IPS-11a (cell line): ENCODE data around the gene TMEM79.

ENCODE experiments used
- H3K4me3 ChIP-seq: one replicate; pipeline ENCODE4 v1.5.1; 2013; ENCODE audit warnings: low read depth, low read length, control low read depth

Gene TMEM79, protein sequence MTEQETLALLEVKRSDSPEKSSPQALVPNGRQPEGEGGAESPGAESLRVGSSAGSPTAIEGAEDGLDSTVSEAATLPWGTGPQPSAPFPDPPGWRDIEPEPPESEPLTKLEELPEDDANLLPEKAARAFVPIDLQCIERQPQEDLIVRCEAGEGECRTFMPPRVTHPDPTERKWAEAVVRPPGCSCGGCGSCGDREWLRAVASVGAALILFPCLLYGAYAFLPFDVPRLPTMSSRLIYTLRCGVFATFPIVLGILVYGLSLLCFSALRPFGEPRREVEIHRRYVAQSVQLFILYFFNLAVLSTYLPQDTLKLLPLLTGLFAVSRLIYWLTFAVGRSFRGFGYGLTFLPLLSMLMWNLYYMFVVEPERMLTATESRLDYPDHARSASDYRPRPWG

DNA sequence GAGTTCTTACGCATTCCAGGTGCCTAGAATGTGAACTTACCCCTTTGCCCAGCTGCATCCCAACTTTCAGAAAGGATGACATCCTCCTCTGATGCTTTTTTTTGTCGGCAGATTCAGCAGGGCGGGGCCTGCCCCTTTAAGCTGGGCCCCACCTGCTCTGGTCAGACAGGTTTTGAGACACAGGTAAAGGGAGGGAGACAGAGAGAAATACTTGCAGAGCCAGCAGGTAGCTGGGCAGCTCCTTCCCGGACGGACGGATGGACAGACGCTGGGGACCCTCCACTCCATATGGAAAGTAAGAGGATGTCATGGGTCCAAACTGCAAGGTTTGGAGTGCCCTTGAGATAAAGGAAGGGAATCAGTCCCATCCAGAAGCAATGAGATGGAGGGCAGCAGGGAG lies at the start of gene TMEM79:
Gene TMEM79 (plus strand): TSS at position 214 of the 400 bp plus-strand sequence. CDS start 902 bp downstream, outside the sequence.
- peak within 1 kb of the TSS; percentile 88 for H3K4me3 ChIP-seq

DNA sequence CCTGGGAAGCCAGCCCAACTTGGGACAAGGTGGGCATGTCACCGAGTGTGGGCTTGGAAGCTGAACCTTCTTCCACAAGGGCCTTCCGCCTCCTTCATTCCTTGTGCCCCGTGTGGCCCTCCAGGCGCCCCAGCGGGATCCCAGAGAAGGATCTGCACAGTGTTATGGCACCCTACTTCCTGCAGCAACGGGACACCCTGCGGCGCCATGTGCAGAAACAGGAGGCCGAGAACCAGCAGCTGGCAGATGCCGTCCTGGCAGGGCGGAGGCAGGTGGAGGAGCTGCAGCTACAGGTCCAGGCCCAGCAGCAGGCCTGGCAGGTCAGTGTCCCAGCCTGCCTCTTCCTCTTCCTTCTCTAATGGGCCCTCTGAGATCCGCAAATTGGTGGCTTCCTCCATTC lies 48.0 kb upstream of the TMEM79 start:
- no peak overlapping the region for H3K4me3 ChIP-seq

DNA sequence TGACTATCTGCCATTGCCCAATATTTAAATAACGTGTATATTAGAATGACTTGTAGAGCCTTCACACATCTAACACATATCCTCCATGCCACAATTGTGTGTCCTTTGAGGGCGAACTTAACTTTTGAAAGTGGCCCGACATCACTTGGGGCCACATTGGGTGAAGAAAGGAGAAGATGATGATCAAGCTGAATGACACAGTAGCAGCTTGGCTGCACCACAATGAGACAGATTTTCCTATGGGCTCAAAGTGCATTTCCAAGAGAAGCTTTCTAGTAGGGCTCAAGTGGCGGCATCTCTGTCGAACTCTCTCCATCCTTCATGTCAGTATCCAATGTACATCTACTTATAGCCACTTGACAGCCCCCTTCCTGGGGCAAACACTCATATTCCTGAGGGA lies 45.9 kb upstream of the TMEM79 start:
- no peak overlapping the region for H3K4me3 ChIP-seq

DNA sequence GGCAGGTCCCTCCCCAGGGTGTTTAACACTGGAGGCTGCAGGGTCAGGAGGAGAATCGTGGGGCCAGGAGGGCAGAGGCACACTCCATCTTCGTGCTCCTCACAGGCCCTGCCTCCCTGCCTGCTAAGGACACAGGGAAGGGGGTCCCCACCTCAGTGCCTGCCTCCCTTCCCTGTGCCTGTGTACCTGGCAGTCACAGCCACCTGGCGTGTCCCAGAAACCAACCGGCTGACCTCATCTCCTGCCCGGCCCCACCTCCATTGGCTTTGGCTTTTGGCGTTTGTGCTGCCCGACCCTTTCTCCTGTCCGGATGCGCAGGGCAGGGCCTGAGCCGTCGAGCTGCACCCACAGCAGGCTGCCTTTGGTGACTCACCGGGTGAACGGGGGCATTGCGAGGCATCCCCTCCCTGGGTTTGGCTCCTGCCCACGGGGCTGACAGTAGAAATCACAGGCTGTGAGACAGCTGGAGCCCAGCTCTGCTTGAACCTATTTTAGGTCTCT lies 42.8 kb upstream of the TMEM79 start:
- H3K4me3 ChIP-seq = no peak overlapping the region

DNA sequence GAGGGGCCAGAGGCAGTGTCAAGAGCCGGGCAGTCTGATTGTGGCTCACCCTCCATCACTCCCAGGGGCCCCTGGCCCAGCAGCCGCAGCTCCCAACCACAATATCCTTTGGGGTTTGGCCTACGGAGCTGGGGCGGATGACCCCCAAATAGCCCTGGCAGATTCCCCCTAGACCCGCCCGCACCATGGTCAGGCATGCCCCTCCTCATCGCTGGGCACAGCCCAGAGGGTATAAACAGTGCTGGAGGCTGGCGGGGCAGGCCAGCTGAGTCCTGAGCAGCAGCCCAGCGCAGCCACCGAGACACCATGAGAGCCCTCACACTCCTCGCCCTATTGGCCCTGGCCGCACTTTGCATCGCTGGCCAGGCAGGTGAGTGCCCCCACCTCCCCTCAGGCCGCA lies 42.2 kb upstream of the TMEM79 start, which contains the start of gene BGLAP:
Gene BGLAP (plus strand): TSS at position 259 of the 400 bp plus-strand sequence. CDS start 48 bp downstream, at position 307.
- H3K4me3 ChIP-seq = no peak within 1 kb of the TSS

DNA sequence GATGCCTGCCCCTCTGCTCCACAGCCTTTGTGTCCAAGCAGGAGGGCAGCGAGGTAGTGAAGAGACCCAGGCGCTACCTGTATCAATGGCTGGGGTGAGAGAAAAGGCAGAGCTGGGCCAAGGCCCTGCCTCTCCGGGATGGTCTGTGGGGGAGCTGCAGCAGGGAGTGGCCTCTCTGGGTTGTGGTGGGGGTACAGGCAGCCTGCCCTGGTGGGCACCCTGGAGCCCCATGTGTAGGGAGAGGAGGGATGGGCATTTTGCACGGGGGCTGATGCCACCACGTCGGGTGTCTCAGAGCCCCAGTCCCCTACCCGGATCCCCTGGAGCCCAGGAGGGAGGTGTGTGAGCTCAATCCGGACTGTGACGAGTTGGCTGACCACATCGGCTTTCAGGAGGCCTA lies 41.4 kb upstream of the TMEM79 start:
- no peak overlapping the region for H3K4me3 ChIP-seq

DNA sequence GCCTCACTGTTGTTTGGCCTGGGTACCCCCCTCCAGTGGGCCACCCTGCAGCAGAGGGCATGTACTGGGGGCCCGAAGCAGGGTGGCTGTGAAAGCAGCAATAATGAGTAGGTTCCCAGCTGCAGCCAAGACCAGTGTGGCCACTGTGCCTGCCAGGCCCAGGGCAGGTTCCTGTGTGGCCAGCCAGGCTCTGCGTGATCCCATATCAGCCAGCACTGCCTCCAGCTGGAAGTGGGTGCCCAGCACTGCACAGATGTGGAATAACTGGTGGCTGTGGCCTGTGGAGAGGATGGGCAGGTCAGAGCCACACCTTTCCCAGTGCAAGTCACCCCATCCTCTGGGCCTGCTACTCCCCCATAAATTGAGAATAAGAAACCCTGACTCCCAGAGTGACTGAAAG lies 40.0 kb upstream of the TMEM79 start:
- H3K4me3 ChIP-seq = no peak overlapping the region

DNA sequence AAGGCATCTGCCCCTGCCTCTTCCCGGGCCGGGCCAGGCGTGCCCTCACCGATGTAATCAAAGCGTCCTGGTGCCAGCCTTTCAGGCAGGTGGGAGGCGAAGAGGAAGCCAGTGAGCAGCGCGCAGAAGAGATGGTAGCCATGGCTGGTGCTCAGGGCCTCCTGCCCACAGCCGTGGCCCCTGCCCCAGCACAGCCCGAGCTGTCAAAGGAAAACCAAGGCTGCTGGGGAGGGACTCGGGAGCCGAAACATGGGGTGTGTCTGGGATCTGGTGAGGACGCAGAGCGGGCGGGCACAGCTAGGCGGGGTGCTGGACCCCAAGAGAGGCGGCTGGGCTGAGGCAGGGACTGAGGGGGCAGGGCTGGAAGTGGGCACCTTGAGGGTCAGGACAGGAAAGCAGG lies 39.4 kb upstream of the TMEM79 start:
- H3K4me3 ChIP-seq = no peak overlapping the region

DNA sequence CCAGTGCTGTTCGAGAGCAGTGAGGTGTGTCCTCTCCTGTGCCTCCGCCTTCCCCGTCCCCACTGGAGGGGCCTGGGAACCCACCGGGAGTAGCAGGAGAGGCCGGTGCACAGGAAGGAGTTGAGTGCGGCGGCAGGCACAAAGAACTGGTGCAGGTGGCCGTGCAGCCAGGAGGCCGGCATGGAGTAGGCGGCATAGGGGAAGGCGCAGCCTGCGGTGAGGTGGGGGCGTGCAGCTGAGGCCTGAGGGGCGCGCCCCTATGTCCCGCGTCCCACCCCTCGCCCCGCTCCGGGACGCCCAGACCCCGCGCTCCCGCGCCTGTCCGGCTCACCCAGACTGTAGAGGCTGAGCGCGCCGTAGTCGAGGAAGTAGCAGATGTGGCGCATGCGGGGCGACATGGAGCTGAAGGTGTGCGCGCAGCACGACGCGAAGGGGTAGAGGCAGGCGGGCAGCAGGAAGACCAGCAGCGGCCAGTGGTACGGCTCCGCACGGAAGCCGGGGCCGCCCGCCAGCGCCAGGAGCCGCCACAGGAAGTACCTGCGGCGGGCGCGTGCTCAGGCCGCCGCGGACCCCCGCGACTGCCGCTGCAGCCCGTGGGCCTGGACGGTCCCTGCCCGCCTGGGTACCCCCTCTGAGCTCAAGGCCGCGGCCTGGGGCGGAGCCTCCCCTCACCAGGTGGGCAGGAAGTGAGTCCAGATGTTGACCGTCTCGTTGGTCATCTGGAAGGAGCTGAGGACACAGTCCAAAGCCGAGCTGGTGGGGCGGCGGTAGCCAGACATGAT lies 38.5 kb upstream of the TMEM79 start:
- no peak overlapping the region for H3K4me3 ChIP-seq

DNA sequence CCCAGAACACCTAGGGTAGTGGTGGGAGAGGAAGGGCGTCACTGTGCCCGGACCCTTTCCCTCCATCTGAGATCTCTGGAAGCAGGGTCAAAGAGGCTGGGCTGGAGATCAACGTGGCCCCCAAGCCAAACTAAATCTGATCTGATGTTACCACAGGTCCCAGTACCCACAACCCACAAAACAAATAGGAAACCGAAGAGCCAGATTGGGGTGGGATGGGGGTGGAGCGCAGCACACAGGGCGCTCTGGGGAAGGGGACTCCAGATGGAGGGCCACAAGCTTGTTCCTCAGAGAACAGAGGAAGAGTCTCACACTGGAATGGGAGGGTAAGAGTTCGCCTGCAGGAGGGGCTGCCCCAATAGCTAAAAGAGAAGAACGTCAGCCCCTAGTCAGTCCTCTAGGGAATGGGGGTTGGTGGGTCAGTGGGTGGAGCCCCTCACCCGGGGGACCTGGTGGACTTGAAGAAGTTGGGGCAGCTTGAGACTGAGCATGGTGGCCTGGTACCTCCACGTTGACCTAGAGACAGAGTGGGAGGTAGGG lies 37.8 kb upstream of the TMEM79 start:
- H3K4me3 ChIP-seq = no peak overlapping the region

DNA sequence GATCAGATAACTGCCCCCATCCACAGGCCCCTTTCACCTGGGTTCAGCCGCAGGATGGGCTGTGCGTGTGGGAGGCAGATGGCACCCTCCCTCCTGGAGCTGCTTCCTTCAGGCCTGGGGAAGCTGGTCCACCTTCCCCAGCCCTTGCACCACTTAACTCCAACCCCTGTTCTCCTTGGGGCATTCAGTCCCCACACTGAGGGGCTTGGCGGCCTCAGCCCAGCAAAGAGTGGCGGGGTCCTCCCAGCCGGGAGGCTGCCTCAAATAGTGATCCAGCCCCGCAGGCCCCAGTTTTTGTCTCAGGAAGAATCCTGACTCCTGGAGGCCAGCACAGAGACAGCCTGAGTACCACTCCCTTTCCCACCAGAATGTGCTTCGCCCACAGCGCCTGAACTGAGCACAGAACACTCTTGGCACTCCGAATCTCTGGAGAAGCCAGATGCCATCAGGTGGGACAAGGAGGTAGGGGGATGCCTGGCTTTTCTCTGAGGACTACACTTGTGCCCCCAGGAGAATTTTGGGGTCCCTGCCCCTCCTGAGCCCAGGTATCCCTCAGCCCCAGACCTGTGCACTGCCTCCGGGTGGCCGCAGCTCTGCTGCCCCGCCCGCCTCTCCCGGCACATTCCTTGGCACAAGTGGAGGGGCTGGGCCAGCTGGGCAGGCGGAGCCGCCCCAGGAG lies 37.2 kb upstream of the TMEM79 start:
- H3K4me3 ChIP-seq = no peak overlapping the region

DNA sequence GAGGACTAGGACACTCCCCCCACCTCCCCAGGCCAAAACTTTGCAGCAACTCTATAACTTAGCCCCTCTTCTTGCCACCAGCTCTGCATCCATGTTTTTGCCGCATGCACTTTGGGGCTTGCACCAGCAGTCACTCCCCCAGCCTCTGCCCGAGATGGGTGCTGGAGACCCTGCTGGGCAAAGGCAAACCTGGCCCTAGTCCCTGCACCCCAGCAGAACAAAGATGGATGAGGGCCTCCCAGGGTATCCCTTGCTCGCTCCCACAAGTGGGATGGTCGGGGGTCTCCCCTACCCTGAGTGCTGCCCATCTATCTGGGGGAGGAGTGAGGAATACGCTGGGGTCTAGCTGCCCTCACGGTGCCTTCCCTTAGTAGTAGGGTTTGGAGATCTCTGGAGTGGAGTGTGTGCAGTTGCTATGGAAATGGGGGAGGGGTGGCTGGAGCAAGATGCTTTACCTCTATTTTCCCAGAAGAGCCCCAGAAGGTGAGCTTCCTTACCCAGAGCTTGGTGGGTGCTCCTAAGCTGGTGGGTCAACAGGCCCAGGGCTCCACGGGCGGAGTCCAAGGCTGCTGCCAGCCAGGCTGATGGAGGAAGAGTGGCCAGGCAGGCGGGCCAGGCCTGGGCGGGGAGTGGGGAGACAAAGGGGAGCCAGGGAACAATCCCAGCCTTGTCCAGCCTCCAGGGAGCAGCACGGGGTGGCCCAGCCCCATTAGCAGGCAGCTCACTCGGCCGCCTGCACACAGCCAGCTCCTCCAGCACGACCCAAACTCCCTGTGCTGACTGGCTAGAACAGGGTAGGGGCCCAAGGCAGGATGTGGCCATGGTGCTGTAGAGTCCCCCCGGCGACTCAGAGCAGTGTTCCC lies 36.4 kb upstream of the TMEM79 start, which contains the start of gene PAQR6:
Gene PAQR6 (minus strand): TSS at position 597 of the 863 bp plus-strand sequence. CDS start 1,325 bp downstream, outside the sequence.
- no peak within 1 kb of the TSS for H3K4me3 ChIP-seq

DNA sequence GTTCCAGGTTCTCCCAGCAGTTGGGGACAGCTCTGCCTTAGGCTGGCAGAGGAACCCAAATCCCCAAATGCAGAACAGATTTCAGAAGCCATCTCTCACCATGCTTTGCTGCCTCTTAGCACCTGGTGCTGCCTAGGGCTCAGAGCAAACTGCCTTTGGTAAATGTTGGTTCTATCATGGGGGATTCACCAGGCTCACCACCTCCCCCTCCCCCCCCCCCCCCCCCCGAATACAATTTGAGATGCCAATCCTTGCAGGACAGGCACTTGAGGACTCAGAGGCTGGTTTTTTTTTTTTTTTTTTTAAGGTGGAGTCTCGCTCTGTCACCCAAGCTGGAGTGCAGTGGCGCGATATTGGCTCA lies 35.8 kb upstream of the TMEM79 start:
- H3K4me3 ChIP-seq = no peak overlapping the region

DNA sequence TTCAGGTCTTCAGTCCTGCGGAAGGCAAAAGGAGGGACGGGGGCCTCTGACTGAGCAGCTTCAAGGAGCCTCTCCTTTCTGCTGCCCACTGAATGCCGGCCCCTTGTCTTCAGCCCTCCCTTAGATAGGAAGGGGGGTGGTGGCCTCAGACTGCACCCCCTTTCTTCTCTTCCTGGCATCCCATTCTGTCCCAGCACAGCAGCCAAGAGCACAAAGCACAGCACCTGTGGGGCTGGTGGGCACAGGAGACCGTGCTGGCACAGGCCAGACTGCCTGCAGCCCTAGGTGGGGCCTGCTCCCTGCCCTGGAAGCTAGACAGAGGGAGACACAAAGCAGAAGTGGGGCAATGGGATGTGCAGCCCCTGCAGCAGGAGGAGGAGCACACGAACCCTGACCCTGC lies 34.5 kb upstream of the TMEM79 start:
- H3K4me3 ChIP-seq = no peak overlapping the region

DNA sequence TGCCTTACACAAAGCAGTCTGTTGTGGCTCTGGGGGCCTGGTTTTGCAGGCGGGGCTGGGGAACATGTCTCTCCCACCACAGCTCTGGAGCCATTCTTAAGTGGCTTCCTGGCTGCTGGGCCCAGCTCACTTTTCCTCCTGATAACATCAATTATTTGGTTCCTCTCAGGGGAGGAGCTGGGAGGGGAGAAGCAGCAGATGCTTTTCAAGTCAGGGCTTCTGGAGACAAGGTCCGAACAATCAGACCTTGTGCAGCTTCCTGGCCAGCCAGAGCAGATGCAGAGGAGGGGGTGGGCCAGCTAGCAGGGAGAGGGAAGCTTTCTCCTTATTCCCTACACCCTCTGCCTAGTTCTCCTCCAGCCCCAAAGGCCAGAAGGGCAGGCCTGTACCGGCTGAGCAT lies 32.6 kb upstream of the TMEM79 start:
- no peak overlapping the region for H3K4me3 ChIP-seq

DNA sequence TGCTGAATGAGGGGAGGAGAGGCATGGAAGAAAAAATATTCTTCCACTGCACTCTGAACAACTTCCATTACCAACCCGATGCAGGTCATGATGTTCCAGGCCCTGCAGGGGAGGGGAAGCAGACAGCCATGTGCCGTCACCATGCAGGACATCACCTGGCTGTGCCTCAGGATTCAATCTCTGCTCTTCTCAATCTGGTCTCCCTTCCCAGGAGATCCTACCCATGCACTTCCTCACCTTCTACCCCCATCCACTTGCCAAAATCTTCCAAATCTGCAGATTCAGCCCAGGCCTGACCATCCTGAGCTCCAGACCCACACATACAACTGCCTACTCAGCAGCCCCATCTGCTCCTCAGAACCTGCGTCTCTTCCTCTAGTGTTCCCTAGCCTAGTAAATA lies 30.5 kb upstream of the TMEM79 start:
- no peak overlapping the region for H3K4me3 ChIP-seq

DNA sequence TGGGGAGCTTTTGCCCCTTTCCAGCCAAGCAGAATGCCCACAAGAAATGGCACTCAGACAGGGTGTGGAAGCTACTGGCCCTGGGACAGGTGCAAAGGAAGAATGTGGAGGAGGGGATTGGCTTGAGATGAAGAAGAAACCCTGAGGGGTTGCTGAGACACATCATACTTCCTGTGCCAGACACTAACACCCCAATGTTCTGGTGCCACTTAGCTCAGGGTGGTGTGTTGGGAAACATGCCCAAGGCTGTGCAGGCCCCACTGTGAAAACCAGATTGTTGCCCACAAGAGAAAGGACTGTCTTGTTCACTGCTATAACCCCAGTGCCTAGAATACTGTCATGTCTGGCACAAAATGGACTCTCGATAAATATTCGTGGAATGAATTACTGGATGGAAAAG lies 26.4 kb upstream of the TMEM79 start:
- no peak overlapping the region for H3K4me3 ChIP-seq

DNA sequence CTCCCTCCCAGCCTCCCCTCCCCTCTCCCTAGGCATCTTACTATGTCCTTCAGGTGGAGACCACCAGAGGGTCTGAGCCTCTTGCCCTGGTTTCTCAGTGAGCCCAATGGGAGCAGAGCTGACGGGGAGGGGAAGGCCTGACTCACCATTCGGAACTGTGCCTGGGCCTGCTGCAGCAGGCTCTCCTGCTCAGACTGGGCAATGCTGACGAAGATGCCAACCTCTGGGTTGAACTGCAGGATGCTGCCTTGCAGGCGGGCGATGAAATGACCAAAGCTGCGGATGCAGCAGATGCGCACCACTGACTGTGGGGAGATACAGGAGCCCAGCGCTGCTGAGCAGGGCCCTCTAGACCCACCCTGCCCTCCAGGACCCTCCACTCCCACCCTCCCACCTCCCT lies 25.3 kb upstream of the TMEM79 start:
- no peak overlapping the region for H3K4me3 ChIP-seq

DNA sequence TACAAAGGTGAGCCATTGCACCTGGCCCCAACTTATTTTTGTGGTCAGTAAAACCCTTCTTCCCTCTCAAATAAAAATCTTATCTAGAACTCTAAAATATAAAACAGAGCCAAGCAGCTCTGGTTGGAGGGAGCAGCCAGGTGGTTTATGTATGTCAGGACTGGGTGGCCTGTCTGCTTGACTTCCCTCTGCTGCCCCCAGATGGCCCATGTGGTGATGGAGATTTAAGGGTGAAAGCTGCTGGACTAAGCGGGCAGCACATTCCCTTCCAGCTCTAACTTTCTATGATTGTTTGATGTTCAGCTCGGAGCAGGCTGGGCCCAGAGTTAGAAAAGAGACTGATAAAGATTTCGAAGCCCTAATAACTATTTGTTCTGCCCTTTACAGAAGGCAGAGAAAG lies 24.3 kb upstream of the TMEM79 start:
- no peak overlapping the region for H3K4me3 ChIP-seq

DNA sequence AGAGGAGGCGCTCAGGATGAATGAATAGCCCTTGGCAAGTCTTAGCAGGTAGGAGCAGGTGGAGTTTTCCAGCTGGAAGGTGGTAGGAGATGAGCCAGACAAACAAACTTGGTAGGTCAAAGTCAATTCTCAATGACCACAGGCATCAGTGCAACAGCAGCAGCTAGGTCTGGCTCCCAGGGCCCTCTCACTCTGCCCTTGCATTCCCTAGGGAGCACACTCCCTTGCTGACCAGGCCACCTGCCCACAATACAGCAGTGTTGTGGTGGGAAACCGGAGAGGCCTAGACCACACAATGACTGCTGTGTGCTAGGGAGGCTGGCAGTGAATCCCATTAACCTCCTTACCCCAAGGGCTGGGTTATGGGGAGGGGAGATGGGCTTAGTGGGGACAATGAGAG lies 23.2 kb upstream of the TMEM79 start:
- no peak overlapping the region for H3K4me3 ChIP-seq
